ENCODE measurements around the gene LHPP.

Gene LHPP

DNA sequence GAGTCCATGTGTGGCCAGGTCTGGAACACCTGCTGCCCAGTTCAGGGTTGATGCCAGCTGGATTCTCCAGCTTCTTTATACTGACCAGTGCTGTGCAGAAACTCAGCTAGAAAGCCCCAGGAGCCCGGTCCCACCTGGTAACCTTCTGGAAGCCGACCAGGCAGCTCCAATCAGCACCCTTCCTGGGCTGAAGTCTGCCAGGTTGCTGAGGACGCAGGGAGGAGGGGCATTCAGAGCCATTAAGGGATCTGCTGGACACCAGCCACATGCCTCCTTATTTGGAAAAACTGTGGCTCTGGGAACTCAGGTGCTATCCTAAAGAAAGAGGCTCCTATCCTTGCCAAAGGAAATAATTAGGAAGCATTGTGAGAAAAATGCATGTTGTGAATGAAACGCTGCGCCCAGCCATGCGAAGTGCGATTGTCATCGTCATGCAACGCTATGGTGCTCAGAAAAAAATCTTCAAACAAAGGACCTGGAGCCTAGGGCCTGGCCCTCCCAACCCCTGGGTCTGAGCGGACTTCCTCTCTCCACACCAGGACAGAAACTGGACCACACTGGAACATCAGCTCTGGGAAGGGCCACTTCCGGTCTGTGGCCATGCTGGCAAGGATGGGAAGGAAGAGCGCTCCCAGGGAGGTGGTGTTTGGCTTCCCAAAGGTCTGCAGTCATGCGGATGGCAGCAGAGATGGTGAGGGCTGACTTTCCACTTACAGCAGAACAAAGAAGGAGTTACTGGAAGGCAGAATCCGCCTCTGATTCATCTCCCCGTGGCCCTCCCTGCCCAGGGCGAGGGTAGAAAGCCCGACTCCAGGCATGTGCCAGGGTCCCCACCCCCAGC is 192.4 kb downstream of the LHPP start:
- FAIRE-seq: no peak
- no peak for DNase-seq (ENCODE audit: insufficient read length, low spot score)
- no peak for TF ChIP-seq TAF1 (IDR thresholded peaks at IDR 0.05; ENCODE audit: low read depth, low read length)
- TF ChIP-seq PAX5 (IDR thresholded peaks at IDR 0.05; ENCODE audit: insufficient read depth, low read length, severe bottlenecking): no peak
- no peak for TF ChIP-seq POLR2A (IDR thresholded peaks at IDR 0.05; ENCODE audit: low read depth, low read length)

DNA sequence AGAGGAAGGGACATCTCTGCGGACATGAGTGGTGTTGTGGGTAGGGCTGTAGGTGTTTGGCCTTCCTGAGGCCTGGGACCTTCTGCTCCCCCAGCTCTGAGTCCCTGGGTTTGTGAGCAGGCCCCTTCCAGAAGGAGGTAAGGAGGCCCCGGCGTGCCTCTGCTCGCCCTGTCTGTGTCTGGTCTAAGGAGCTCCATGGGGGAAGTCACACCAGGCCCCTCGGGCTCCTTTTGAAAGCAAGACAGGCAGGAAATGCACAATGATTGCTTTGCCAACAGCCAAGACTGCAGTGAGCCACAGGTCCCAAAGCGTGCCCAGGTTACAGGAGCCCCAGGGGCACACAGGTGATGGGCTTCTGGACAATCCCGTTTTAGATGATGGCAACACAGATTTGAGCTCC is 193.1 kb downstream of the LHPP start:
- DNase-seq (ENCODE audit: insufficient read length, low spot score) (no peak), FAIRE-seq (no peak)
- TF ChIP-seq TAF1 (IDR thresholded peaks at IDR 0.05; ENCODE audit: low read depth, low read length) (no peak), PAX5 (IDR thresholded peaks at IDR 0.05; ENCODE audit: insufficient read depth, low read length, severe bottlenecking) (no peak), POLR2AphosphoS5 (IDR thresholded peaks at IDR 0.05; ENCODE audit: low read depth, low read length) (no peak), SPI1 (IDR thresholded peaks at IDR 0.05; ENCODE audit: low read depth, low read length) (no peak), POU2F2 (IDR thresholded peaks at IDR 0.05; ENCODE audit: low read depth, low read length) (no peak), POLR2A (IDR thresholded peaks at IDR 0.05; ENCODE audit: low read depth, low read length) (no peak)

DNA sequence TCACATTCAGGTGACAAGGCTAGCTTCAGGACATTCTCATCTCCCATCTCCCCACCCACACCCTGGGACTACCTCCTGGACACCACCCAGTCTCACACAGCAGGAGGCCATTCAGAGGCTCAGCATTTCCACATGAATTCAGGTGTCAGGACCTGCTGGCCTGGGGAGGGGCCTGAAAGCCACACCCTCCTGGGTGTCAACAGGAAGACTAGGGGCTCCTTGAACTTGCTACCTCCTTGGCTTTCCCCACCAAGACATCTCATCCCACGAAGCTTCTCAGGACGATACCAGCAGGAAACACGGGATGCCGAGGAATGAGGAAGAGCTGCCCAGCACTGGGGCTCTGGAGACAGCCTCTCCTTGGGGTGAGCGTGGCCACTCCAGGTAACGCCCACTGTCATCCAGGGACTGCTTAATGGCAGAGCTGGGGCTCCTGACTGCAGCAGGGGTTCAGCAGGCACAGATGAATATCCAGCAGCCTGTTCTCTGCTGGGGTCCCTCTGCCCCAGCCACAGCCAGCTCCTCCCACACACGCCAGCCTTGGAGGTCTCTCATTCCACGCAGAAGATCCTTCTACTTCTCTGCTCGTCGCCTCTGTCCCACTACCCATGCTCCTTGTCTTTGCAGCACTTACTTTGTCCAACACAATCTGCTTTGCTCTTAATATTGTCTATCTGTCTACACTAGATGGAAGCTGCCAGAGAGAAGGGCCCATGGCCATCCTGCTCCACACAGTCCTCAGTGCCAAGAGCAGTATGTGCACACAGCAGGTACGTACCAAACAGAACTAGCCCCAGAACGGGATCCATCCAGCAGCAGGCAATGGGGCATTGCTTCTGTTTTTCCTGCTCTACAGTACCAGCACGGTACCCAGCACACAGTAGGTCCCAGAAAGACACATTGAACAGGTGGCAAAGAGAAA is 193.8 kb downstream of the LHPP start:
- DNase-seq (ENCODE audit: insufficient read length, low spot score) (no peak), FAIRE-seq (no peak)
- TF ChIP-seq POU2F2 (IDR thresholded peaks at IDR 0.05; ENCODE audit: low read depth, low read length) (no peak), SPI1 (IDR thresholded peaks at IDR 0.05; ENCODE audit: low read depth, low read length) (no peak), PAX5 (IDR thresholded peaks at IDR 0.05; ENCODE audit: insufficient read depth, low read length, severe bottlenecking) (no peak), POLR2A (IDR thresholded peaks at IDR 0.05; ENCODE audit: low read depth, low read length) (no peak), POLR2AphosphoS5 (IDR thresholded peaks at IDR 0.05; ENCODE audit: low read depth, low read length) (no peak), TAF1 (IDR thresholded peaks at IDR 0.05; ENCODE audit: low read depth, low read length) (no peak)

DNA sequence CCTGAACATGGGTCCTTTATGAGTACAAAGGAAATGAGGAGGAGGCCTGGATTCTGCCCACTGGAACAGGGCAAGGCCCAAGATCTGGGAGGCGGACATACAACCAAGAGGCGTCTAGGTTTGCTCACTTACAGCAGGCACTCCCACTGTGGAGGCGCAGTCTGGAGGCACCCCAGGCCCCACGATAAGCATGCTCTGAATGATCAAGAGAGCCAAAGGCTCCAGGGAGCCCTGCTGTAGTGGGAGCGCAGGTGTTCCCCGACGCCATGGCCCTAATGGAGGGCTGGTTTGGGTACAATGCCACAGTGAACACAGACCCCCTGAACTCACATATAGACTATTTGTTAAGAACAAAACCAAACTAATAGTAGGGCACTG is 194.5 kb downstream of the LHPP start:
- no peak for FAIRE-seq
- no peak for TF ChIP-seq POU2F2 (IDR thresholded peaks at IDR 0.05; ENCODE audit: low read depth, low read length)
- TF ChIP-seq PAX5 (IDR thresholded peaks at IDR 0.05; ENCODE audit: insufficient read depth, low read length, severe bottlenecking): no peak
- TF ChIP-seq POLR2AphosphoS5 (IDR thresholded peaks at IDR 0.05; ENCODE audit: low read depth, low read length): no peak
- TF ChIP-seq SPI1 (IDR thresholded peaks at IDR 0.05; ENCODE audit: low read depth, low read length): no peak
- TF ChIP-seq TAF1 (IDR thresholded peaks at IDR 0.05; ENCODE audit: low read depth, low read length): no peak
- TF ChIP-seq POLR2A (IDR thresholded peaks at IDR 0.05; ENCODE audit: low read depth, low read length): no peak
- DNase-seq (ENCODE audit: insufficient read length, low spot score): no peak

DNA sequence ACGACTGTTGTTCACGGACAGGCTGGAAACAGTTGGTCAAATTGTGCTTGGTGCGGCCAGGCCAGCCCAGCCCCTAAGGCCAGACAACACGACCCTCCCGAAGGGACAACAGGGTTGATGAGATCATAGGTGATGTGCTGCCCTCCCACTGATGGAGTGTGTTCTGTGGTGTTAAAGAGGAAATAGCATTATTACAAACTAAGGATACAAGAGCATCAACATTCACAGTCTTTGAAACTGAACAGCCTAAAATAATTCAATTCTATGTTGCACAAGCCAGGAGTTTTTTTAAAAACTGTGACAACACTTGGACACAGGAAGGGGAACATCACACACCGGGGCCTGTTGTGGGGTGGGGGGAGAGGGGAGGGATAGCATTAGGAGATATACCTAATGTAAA is 194.9 kb downstream of the LHPP start:
- TF ChIP-seq PAX5 (IDR thresholded peaks at IDR 0.05; ENCODE audit: insufficient read depth, low read length, severe bottlenecking) (no peak), POU2F2 (IDR thresholded peaks at IDR 0.05; ENCODE audit: low read depth, low read length) (no peak), TAF1 (IDR thresholded peaks at IDR 0.05; ENCODE audit: low read depth, low read length) (no peak), POLR2A (IDR thresholded peaks at IDR 0.05; ENCODE audit: low read depth, low read length) (no peak), SPI1 (IDR thresholded peaks at IDR 0.05; ENCODE audit: low read depth, low read length) (no peak), POLR2AphosphoS5 (IDR thresholded peaks at IDR 0.05; ENCODE audit: low read depth, low read length) (no peak)
- DNase-seq (ENCODE audit: insufficient read length, low spot score) (no peak), FAIRE-seq (peak; percentile 20)

DNA sequence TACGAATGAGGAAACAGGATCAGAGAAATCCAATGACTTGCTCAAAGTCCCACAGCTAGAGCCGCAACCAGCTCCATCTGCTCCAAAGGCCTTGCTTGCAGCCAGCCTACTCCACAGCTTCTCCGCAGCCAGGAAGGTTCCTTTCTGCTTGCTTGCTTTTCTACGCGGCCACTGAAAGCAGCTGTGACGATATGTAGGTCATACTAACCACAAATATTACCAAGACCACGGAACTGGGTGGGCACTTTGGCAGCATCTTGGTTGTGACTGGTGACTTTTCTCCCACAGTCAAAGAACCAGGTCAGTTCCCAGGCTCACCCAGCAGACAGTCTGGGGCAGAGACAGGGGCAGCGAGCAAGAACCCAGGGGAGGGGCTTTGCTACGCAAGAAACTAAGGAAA is 196.2 kb downstream of the LHPP start:
- FAIRE-seq (peak; percentile 45), DNase-seq (ENCODE audit: insufficient read length, low spot score) (no peak)

DNA sequence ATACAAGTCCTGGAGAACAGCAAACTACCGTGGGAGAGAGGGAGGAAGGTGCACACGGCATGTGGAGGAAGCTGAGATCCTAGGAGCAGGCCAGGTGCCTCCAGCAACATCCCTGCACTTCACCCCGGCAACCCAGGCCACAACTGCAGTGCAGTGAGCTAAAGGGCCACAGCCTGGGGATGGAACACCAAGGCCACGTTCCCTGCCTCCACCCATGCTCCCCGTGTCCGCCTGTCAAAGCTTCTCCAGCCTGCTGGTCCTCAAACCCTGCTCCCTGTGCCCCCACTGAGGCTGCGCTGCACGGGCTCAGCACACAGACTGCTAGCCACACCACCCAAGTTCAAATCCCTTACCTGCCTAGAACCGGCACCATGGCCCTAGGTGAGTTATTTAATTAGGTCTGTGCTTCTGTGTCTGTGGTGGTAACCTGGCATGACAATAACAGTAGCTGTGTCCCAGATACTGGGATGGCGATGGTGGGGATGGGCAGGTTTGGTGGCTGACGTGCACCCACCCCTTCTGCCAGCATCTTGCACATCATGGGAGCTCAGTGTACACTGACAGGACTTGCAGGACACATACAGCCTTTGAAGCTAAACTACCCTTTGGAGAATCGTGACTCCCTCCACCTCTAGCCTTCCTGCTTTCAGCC is 197.1 kb downstream of the LHPP start:
- FAIRE-seq: peak; percentile 23

More for the DNA sequence above, 196.2 kb downstream of the LHPP start:
- no peak for TF ChIP-seq PAX5 (IDR thresholded peaks at IDR 0.05; ENCODE audit: insufficient read depth, low read length, severe bottlenecking)
- TF ChIP-seq POLR2A (IDR thresholded peaks at IDR 0.05; ENCODE audit: low read depth, low read length): no peak
- no peak for TF ChIP-seq TAF1 (IDR thresholded peaks at IDR 0.05; ENCODE audit: low read depth, low read length)
- TF ChIP-seq SPI1 (IDR thresholded peaks at IDR 0.05; ENCODE audit: low read depth, low read length): no peak
- TF ChIP-seq POLR2AphosphoS5 (IDR thresholded peaks at IDR 0.05; ENCODE audit: low read depth, low read length): no peak
- no peak for TF ChIP-seq POU2F2 (IDR thresholded peaks at IDR 0.05; ENCODE audit: low read depth, low read length)

DNA sequence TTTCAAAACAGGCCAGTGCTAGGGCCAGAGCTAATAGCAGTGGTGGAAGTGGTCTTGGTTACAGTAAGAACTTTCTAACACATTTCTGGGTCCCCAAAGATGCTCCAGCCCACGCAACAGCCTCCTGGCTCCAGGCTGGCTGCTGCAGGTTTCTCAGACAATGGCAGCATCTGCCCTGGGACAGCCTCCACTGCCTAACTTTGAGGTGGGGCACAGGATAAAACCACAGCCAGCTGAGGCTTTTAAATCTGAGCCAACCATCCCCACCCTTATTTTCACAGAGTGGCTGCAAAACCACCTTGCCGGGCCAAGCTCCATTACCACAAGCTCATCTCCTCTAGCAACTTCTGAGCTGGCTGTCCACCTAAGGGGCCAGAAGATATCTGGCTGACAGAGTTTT is 197.8 kb downstream of the LHPP start:
- DNase-seq (ENCODE audit: insufficient read length, low spot score): no peak
- no peak for TF ChIP-seq POU2F2 (IDR thresholded peaks at IDR 0.05; ENCODE audit: low read depth, low read length)
- no peak for TF ChIP-seq POLR2A (IDR thresholded peaks at IDR 0.05; ENCODE audit: low read depth, low read length)
- TF ChIP-seq TAF1 (IDR thresholded peaks at IDR 0.05; ENCODE audit: low read depth, low read length): no peak
- TF ChIP-seq PAX5 (IDR thresholded peaks at IDR 0.05; ENCODE audit: insufficient read depth, low read length, severe bottlenecking): no peak
- TF ChIP-seq POLR2AphosphoS5 (IDR thresholded peaks at IDR 0.05; ENCODE audit: low read depth, low read length): no peak
- no peak for TF ChIP-seq SPI1 (IDR thresholded peaks at IDR 0.05; ENCODE audit: low read depth, low read length)
- no peak for FAIRE-seq

More for the DNA sequence above, 197.1 kb downstream of the LHPP start:
- TF ChIP-seq POLR2AphosphoS5 (IDR thresholded peaks at IDR 0.05; ENCODE audit: low read depth, low read length) (no peak), POLR2A (IDR thresholded peaks at IDR 0.05; ENCODE audit: low read depth, low read length) (no peak), PAX5 (IDR thresholded peaks at IDR 0.05; ENCODE audit: insufficient read depth, low read length, severe bottlenecking) (no peak), TAF1 (IDR thresholded peaks at IDR 0.05; ENCODE audit: low read depth, low read length) (no peak), POU2F2 (IDR thresholded peaks at IDR 0.05; ENCODE audit: low read depth, low read length) (no peak), SPI1 (IDR thresholded peaks at IDR 0.05; ENCODE audit: low read depth, low read length) (no peak)
- no peak for DNase-seq (ENCODE audit: insufficient read length, low spot score)
